ENCODE measurements around the gene BARHL2. TPM values are rescaled to one million over a fixed set of nuclear protein-coding genes. Genes with fewer than 3 reads are reported as not detected.

BARHL2 gene
- total and polyA plus RNA-seq, 4 donors, result not detected

GRCh38 chr1:90716243-90716551 is 905 bp downstream of the BARHL2 start:
- Histone ChIP-seq H3K9me3 (ENCODE audit: control insufficient read depth in 4 of 4, insufficient read depth in 3 of 4, low read length in 3 of 4) (peaks cover 0 to 24% (median 0%) of the 10 kb centered on the region in 4 donors), H3K27ac (ENCODE audit: low read depth in 1 of 2, low read length in 1 of 2) (no peak overlapping the region), H3K4me3 (no peak overlapping the region), H3K9ac (ENCODE audit: insufficient read depth in 1 of 2, low read length in 2 of 2) (no peak overlapping the region), H3K27me3 (ENCODE audit: control insufficient read depth in 3 of 3, insufficient read depth in 3 of 3, low read length in 2 of 3) (peaks cover 0 to 90% (median 88%) of the 10 kb centered on the region in 3 donors), H3K4me1 (ENCODE audit: control insufficient read depth in 5 of 5, insufficient read depth in 5 of 5, low read length in 5 of 5) (peaks cover 0 to 12% (median 5%) of the 10 kb centered on the region in 5 donors), H3K36me3 (ENCODE audit: control insufficient read depth in 4 of 4, insufficient read depth in 4 of 4, low read length in 4 of 4) (no peaks in the 10 kb centered on the region)
- 9 to 10% methylated on average over 15 of the region's 15 CpGs for WGBS, 2 donors
- DNase-seq (no peak), ATAC-seq (ENCODE audit: insufficient read depth, low FRiP score) (no peak)
- TF ChIP-seq, protein P1, sequence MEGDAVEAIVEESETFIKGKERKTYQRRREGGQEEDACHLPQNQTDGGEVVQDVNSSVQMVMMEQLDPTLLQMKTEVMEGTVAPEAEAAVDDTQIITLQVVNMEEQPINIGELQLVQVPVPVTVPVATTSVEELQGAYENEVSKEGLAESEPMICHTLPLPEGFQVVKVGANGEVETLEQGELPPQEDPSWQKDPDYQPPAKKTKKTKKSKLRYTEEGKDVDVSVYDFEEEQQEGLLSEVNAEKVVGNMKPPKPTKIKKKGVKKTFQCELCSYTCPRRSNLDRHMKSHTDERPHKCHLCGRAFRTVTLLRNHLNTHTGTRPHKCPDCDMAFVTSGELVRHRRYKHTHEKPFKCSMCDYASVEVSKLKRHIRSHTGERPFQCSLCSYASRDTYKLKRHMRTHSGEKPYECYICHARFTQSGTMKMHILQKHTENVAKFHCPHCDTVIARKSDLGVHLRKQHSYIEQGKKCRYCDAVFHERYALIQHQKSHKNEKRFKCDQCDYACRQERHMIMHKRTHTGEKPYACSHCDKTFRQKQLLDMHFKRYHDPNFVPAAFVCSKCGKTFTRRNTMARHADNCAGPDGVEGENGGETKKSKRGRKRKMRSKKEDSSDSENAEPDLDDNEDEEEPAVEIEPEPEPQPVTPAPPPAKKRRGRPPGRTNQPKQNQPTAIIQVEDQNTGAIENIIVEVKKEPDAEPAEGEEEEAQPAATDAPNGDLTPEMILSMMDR (IDR thresholded peaks at IDR 0.05; ENCODE audit: control extremely low read depth, extremely low read depth), result no peak

- H3K4me3 ChIP-seq, result no peak overlapping the region
- peaks cover 0 to 90% (median 86%) of the 10 kb centered on the region in 3 donors for H3K27me3 ChIP-seq (ENCODE audit: control insufficient read depth in 3 of 3, insufficient read depth in 3 of 3, low read length in 2 of 3)
- H3K36me3 ChIP-seq (ENCODE audit: control insufficient read depth in 4 of 4, insufficient read depth in 4 of 4, low read length in 4 of 4), result no peaks in the 10 kb centered on the region
- DNase-seq (no peak), ATAC-seq (ENCODE audit: insufficient read depth, low FRiP score) (no peak)
- H3K9me3 ChIP-seq (ENCODE audit: control insufficient read depth in 4 of 4, insufficient read depth in 3 of 4, low read length in 3 of 4), result peaks cover 0 to 27% (median 0%) of the 10 kb centered on the region in 4 donors
- no peak overlapping the region for H3K27ac ChIP-seq (ENCODE audit: low read depth in 1 of 2, low read length in 1 of 2)
- 6 to 7% methylated on average over 5 of the region's 5 CpGs for WGBS, 2 donors
- TF ChIP-seq, protein P1 (IDR thresholded peaks at IDR 0.05; ENCODE audit: control extremely low read depth, extremely low read depth), result no peak
- peaks cover 0 to 13% (median 5%) of the 10 kb centered on the region in 5 donors for H3K4me1 ChIP-seq (ENCODE audit: control insufficient read depth in 5 of 5, insufficient read depth in 5 of 5, low read length in 5 of 5)
- H3K9ac ChIP-seq (ENCODE audit: insufficient read depth in 1 of 2, low read length in 2 of 2), result no peak overlapping the region
Measured at GRCh38 chr1:90715309-90715708, 1.8 kb downstream of the BARHL2 start.

DNA sequence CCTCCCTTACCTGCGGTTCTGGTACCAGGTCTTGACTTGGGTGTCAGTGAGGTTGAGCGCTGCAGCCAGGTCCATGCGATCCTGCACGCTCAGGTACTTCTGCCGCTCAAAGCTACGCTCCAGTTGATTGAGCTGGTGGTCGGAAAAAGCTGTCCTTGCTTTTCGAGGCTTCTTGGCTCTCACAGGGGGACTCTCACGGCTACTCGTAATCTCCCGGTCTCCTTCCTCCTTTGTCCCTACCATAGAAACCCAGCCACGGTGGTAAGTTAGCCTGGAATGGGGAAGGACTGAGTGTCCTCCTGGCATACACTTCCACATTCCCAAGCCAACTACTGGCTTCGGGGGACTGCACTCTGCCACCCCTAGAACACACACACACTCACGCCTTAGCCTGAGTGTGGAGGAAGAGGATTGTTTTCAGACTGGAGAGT is 2.6 kb downstream of the BARHL2 start:
- no peak overlapping the region for H3K27ac ChIP-seq (ENCODE audit: low read depth in 1 of 2, low read length in 1 of 2)
- TF ChIP-seq, protein P1 (IDR thresholded peaks at IDR 0.05; ENCODE audit: control extremely low read depth, extremely low read depth), result no peak
- H3K9me3 ChIP-seq (ENCODE audit: control insufficient read depth in 4 of 4, insufficient read depth in 3 of 4, low read length in 3 of 4), result peaks cover 0 to 23% (median 0%) of the 10 kb centered on the region in 4 donors
- peaks cover 6 to 90% (median 86%) of the 10 kb centered on the region in 3 donors for H3K27me3 ChIP-seq (ENCODE audit: control insufficient read depth in 3 of 3, insufficient read depth in 3 of 3, low read length in 2 of 3)
- H3K36me3 ChIP-seq (ENCODE audit: control insufficient read depth in 4 of 4, insufficient read depth in 4 of 4, low read length in 4 of 4), result no peaks in the 10 kb centered on the region
- 7 to 9% methylated on average over 14 of the region's 14 CpGs for WGBS, 2 donors
- no peak overlapping the region for H3K9ac ChIP-seq (ENCODE audit: insufficient read depth in 1 of 2, low read length in 2 of 2)
- ATAC-seq (ENCODE audit: insufficient read depth, low FRiP score) (no peak), DNase-seq (no peak)
- no peak overlapping the region for H3K4me3 ChIP-seq
- H3K4me1 ChIP-seq (ENCODE audit: control insufficient read depth in 5 of 5, insufficient read depth in 5 of 5, low read length in 5 of 5), result peaks cover 0 to 13% (median 5%) of the 10 kb centered on the region in 5 donors
